Loucy (cell line): Measurements from ENCODE around the gene IFT122.

Source experiments
- H2AFZ ChIP-seq: fragments of 200-600 bp; sonication (generic); 2 replicates; pipeline ENCODE4 v1.6.0; 2016; ENCODE audit warnings: antibody characterized with exemption, mild to moderate bottlenecking, low read length, moderate library complexity
- H3F3A ChIP-seq: fragments of 200-600 bp; 2 replicates; pipeline ENCODE4 v1.6.0; 2016; ENCODE audit warnings: antibody characterized with exemption, low read depth, mild to moderate bottlenecking
- H3K27me3 ChIP-seq: fragments of 200-600 bp; sonication (generic); 2 replicates; pipeline ENCODE4 v1.6.1; 2014; ENCODE audit warnings: low read length, mild to moderate bottlenecking; ENCODE audit not compliant: insufficient read depth, poor library complexity, severe bottlenecking
- H3K36me3 ChIP-seq: fragments of 200-600 bp; sonication (generic); 2 replicates; pipeline ENCODE4 v1.6.1; 2016; ENCODE audit warnings: low read length; ENCODE audit not compliant: insufficient read depth
- H3K4me1 ChIP-seq: fragments of 200-600 bp; sonication (generic); 2 replicates; pipeline ENCODE4 v1.5.1; 2014; ENCODE audit warnings: low read length, mild to moderate bottlenecking; ENCODE audit not compliant: insufficient read depth, poor library complexity, severe bottlenecking
- H3K4me2 ChIP-seq: fragments of 200-600 bp; sonication (generic); 2 replicates; pipeline ENCODE4 v1.6.0; 2014; ENCODE audit warnings: antibody characterized with exemption, low read length, low read depth, mild to moderate bottlenecking; ENCODE audit not compliant: poor library complexity, severe bottlenecking
- H3K4me3 ChIP-seq: fragments of 200-600 bp; sonication (generic); 2 replicates; pipeline ENCODE4 v1.5.1; 2014; ENCODE audit warnings: low read length, mild to moderate bottlenecking, mixed read lengths; ENCODE audit not compliant: poor library complexity, severe bottlenecking
- H3K79me2 ChIP-seq: fragments of 200-600 bp; sonication (generic); 2 replicates; pipeline ENCODE4 v1.6.1; 2014; ENCODE audit warnings: low read length; ENCODE audit not compliant: insufficient read depth
- H3K9ac ChIP-seq: fragments of 200-600 bp; sonication (generic); 2 replicates; pipeline ENCODE4 v1.6.0; 2014; ENCODE audit warnings: mild to moderate bottlenecking, low read depth, low read length, moderate library complexity; ENCODE audit not compliant: poor library complexity, severe bottlenecking
- H3K9me2 ChIP-seq: fragments of 200-600 bp; sonication (generic); replicated peaks from 2 replicates; pipeline ENCODE4 v1.6.1; 2016; ENCODE audit warnings: low read depth, low read length, mixed read lengths
- H3K9me3 ChIP-seq: fragments of 200-600 bp; sonication (generic); 2 replicates; pipeline ENCODE4 v1.6.1; 2014; ENCODE audit warnings: mild to moderate bottlenecking, antibody characterized with exemption, low read length, low read depth; ENCODE audit not compliant: insufficient read depth
- H4K20me1 ChIP-seq: fragments of 200-600 bp; sonication (generic); 2 replicates; pipeline ENCODE4 v1.6.0; 2014; ENCODE audit warnings: antibody characterized with exemption, low read length, mild to moderate bottlenecking; ENCODE audit not compliant: insufficient read depth, poor library complexity, severe bottlenecking
- EZH2phosphoT487 ChIP-seq: fragments of 200-600 bp; IDR thresholded peaks from 2 replicates; pipeline ENCODE4 v1.6.1; 2018; ENCODE audit warnings: antibody characterized with exemption, mild to moderate bottlenecking, moderate library complexity, borderline replicate concordance
- TF ChIP-seq, protein P1 (sequence below): fragments of 200-600 bp; sonication (generic); conservative IDR thresholded peaks from 2 replicates; pipeline ENCODE4 v1.5.1; 2014; ENCODE audit warnings: mild to moderate bottlenecking, antibody characterized with exemption, low read length

The IFT122 gene

GRCh38 chr3:129470861-129471260 is 30.8 kb downstream of the IFT122 start:
- no peaks in the 10 kb centered on the region for H3K9me3 ChIP-seq
- H3K4me2 ChIP-seq, result no peak overlapping the region
- no peaks in the 10 kb centered on the region for H3F3A ChIP-seq
- H3K36me3 ChIP-seq, result no peaks in the 10 kb centered on the region
- no peak overlapping the region for H3K9ac ChIP-seq
- peaks cover 19% of the 10 kb centered on the region for H3K4me1 ChIP-seq
- no peaks in the 10 kb centered on the region for H3K9me2 ChIP-seq
- no peaks in the 10 kb centered on the region for H4K20me1 ChIP-seq
- TF ChIP-seq EZH2phosphoT487, result no peak
- TF ChIP-seq, protein P1, sequence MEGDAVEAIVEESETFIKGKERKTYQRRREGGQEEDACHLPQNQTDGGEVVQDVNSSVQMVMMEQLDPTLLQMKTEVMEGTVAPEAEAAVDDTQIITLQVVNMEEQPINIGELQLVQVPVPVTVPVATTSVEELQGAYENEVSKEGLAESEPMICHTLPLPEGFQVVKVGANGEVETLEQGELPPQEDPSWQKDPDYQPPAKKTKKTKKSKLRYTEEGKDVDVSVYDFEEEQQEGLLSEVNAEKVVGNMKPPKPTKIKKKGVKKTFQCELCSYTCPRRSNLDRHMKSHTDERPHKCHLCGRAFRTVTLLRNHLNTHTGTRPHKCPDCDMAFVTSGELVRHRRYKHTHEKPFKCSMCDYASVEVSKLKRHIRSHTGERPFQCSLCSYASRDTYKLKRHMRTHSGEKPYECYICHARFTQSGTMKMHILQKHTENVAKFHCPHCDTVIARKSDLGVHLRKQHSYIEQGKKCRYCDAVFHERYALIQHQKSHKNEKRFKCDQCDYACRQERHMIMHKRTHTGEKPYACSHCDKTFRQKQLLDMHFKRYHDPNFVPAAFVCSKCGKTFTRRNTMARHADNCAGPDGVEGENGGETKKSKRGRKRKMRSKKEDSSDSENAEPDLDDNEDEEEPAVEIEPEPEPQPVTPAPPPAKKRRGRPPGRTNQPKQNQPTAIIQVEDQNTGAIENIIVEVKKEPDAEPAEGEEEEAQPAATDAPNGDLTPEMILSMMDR, result no peak
- no peaks in the 10 kb centered on the region for H3K79me2 ChIP-seq
- H3K4me3 ChIP-seq, result no peak overlapping the region
- no peak overlapping the region for H2AFZ ChIP-seq
- H3K27me3 ChIP-seq, result no peaks in the 10 kb centered on the region

DNA sequence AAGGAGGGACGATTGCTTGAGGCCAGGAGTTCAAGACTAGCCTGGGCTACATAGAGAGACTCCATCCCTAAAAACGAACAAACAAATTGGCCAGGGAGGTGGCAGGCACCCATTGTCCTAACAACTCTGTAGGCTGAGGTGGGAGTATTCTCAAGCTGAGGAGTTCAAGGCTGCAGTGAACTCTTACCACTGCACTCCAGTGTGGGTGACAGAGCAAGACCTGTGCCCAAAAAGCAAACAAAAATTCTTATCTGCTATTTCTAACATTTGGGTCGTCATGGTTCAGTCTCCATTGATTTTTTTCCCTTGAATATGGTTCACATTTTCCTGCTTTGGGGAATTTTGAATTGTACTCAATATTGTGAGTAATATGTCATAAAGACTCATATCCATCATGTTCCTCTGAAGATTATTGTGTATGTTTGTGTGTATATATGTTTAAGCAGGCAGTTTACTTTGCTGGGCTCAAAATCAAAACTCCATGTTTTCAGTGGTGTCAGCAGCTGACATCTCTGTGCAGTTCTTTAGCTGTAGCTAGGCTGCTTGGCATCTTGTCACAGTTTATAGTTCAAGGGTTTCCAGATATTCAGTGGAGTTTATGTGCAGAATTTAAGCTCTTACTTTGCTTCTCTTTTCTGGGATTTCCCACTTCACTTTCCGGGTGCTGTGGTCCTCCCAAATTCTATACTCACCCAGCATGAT is 33.2 kb downstream of the IFT122 start:
- H3F3A ChIP-seq, result no peaks in the 10 kb centered on the region
- no peaks in the 10 kb centered on the region for H3K27me3 ChIP-seq
- H3K4me2 ChIP-seq, result no peak overlapping the region
- no peak overlapping the region for H2AFZ ChIP-seq
- no peak overlapping the region for H3K4me3 ChIP-seq
- peaks cover 19% of the 10 kb centered on the region for H3K4me1 ChIP-seq
- TF ChIP-seq, protein P1, result no peak
- TF ChIP-seq EZH2phosphoT487, result no peak
- no peaks in the 10 kb centered on the region for H3K79me2 ChIP-seq
- no peaks in the 10 kb centered on the region for H4K20me1 ChIP-seq
- no peaks in the 10 kb centered on the region for H3K9me2 ChIP-seq
- no peaks in the 10 kb centered on the region for H3K9me3 ChIP-seq
- peaks cover 16% of the 10 kb centered on the region; the same call in 1 of the 2 replicates for H3K36me3 ChIP-seq
- no peak overlapping the region for H3K9ac ChIP-seq

DNA sequence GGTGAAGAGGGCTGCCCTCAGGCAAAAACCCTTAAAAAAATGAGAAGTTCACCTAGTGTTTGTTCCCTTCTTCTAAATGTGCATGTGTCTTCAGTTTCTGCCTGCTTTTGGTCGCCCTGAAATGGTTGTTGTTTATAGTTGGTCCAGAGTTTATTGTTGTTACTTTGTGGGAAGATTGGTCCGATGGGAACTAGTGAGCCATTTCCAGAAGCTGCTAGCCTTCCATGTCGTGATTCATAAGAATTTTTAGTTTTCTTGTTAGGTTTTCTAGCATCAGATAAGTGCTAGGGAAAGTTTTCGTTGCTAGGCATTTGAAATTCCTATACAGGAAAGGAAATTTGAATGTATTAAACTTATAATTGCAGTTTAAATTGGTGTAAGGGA is 33.7 kb downstream of the IFT122 start:
- H3K9me2 ChIP-seq, result no peaks in the 10 kb centered on the region
- H4K20me1 ChIP-seq, result no peaks in the 10 kb centered on the region
- no peak overlapping the region for H3K4me2 ChIP-seq
- H3K36me3 ChIP-seq, result peaks cover 17% of the 10 kb centered on the region; the same call in 1 of the 2 replicates
- H3K9ac ChIP-seq, result no peak overlapping the region
- H3K27me3 ChIP-seq, result no peaks in the 10 kb centered on the region
- no peaks in the 10 kb centered on the region for H3F3A ChIP-seq
- H3K4me1 ChIP-seq, result peaks cover 17% of the 10 kb centered on the region
- no peaks in the 10 kb centered on the region for H3K9me3 ChIP-seq
- no peak overlapping the region for H2AFZ ChIP-seq
- no peak overlapping the region for H3K4me3 ChIP-seq
- no peak for TF ChIP-seq EZH2phosphoT487
- TF ChIP-seq, protein P1, result no peak
- no peaks in the 10 kb centered on the region for H3K79me2 ChIP-seq
